ENCODE data around the gene MOB1B.

GRCh38 chr4:70893790-70894189 lies 8.4 kb upstream of the MOB1B start:
- TF ChIP-seq POLR2A (IDR thresholded peaks at IDR 0.05) (no peak), CTCF (IDR thresholded peaks at IDR 0.05) (no peak)
